ENCODE measurements around the gene CAPN9.
"Not testable (repeated sequence)": the region's sequence is repeated elsewhere in the genome, so short reads cannot be mapped to it uniquely, and the experiment has no call there.

The CAPN9 gene

DNA sequence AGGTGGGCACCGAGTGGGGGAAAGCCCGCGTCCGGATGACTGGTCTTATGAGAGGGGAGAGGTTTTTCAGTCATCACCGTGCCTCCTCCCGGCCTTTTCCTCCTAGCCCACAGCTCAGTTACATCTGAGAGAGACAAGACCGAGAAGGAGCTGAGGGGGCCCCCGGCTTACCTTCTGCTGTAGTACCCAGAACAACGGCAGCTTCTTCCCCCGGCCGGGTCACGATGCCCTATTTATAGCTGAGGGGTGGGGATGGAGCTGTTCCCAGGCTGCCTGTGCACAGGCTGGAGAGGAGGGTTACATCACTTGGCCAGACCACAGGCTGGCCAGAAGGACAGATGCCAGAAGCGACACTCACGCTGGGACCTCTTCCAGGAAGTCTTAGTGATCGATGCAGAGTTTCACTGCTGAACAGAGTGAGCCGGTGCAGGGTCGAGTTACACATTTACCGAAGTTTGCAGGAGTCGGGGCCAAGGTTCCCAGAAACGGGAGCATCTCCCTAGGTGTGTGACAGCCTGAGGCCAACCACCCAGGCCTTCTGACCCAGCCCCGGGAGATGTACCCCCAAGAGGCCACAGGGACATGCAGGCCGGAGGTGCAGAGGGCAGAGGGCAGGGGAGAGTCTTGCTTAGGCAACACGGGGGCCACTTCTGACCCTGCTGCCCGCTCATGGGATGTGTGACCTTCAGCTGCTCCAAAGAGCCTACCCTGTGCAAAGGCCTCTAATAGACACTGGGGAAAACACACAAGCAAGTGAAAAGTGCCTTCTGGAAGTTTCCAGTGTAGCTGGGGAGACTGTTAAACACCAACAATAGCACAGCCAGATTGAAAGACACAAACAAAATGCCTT lies 33.0 kb upstream of the CAPN9 start, which contains the start of gene AGT:
TSS of gene AGT (minus strand) at position 208 of the 850 bp plus-strand sequence. CDS start 3,299 bp downstream, outside the sequence.
- no peaks in the 10 kb centered on the region for H3F3A ChIP-seq (ENCODE audit: insufficient read depth, low read length)
- no peak within 1 kb of the TSS for H2AFZ ChIP-seq (ENCODE audit: low read length)
- H4K20me1 ChIP-seq (ENCODE audit: insufficient read depth, low read length): no peaks in the 10 kb centered on the region
- no peak within 1 kb of the TSS for H3K4me2 ChIP-seq (ENCODE audit: low read length)
- H3K9me3 ChIP-seq (ENCODE audit: low read length): no peaks in the 10 kb centered on the region
- no peak within 1 kb of the TSS for H3K9ac ChIP-seq (ENCODE audit: low read length)
- H3K36me3 ChIP-seq (ENCODE audit: insufficient read depth, low read length): no peaks in the 10 kb centered on the region
- no peaks in the 10 kb centered on the region for H3K9me2 ChIP-seq (ENCODE audit: low read depth, low read length)
- no peak within 1 kb of the TSS for H3K4me3 ChIP-seq (ENCODE audit: low read depth, low read length, poor library complexity, severe bottlenecking)
- H3K27ac ChIP-seq (ENCODE audit: low read depth, low read length, poor library complexity, severe bottlenecking): no peak within 1 kb of the TSS
- no peaks in the 10 kb centered on the region for H3K79me2 ChIP-seq (ENCODE audit: insufficient read depth, low read length)
- no peaks in the 10 kb centered on the region for H3K4me1 ChIP-seq (ENCODE audit: insufficient read depth, low read length, severe bottlenecking)
- no peak for TF ChIP-seq EZH2 (IDR thresholded peaks at IDR 0.05; ENCODE audit: borderline replicate concordance, low read length)
- TF ChIP-seq, protein P1, sequence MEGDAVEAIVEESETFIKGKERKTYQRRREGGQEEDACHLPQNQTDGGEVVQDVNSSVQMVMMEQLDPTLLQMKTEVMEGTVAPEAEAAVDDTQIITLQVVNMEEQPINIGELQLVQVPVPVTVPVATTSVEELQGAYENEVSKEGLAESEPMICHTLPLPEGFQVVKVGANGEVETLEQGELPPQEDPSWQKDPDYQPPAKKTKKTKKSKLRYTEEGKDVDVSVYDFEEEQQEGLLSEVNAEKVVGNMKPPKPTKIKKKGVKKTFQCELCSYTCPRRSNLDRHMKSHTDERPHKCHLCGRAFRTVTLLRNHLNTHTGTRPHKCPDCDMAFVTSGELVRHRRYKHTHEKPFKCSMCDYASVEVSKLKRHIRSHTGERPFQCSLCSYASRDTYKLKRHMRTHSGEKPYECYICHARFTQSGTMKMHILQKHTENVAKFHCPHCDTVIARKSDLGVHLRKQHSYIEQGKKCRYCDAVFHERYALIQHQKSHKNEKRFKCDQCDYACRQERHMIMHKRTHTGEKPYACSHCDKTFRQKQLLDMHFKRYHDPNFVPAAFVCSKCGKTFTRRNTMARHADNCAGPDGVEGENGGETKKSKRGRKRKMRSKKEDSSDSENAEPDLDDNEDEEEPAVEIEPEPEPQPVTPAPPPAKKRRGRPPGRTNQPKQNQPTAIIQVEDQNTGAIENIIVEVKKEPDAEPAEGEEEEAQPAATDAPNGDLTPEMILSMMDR (IDR thresholded peaks at IDR 0.05; ENCODE audit: low read length): no peak
- no peaks in the 10 kb centered on the region; the same call in 1 of the 2 replicates for H3K27me3 ChIP-seq (ENCODE audit: insufficient read depth, low read length)

DNA sequence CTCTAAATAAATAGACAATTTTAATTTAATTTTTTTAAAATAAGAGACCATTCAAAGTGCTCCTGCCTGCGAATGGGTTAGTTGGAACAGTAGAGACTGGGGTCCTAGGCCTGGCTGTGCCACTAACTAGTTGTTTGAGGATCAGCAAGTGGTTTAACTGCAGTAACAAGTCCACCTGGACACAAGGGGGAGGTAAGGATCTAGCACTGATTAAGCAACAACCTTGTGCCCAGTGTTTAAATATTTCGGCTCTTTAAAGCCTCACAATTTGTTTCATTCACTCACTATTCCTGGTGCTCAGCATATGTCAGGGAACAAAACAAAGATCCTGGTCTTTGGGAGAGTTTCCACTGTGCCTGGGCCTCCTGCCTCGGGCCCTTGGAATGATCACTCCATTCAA lies 31.7 kb upstream of the CAPN9 start:
- Histone ChIP-seq H3K36me3 (ENCODE audit: insufficient read depth, low read length) (no peaks in the 10 kb centered on the region), H3K9ac (ENCODE audit: low read length) (no peak overlapping the region), H3K79me2 (ENCODE audit: insufficient read depth, low read length) (no peaks in the 10 kb centered on the region), H3K9me3 (ENCODE audit: low read length) (no peaks in the 10 kb centered on the region), H3K9me2 (ENCODE audit: low read depth, low read length) (no peaks in the 10 kb centered on the region), H3K4me1 (ENCODE audit: insufficient read depth, low read length, severe bottlenecking) (no peaks in the 10 kb centered on the region), H3K27ac (ENCODE audit: low read depth, low read length, poor library complexity, severe bottlenecking) (no peak overlapping the region), H2AFZ (ENCODE audit: low read length) (no peak overlapping the region), H3F3A (ENCODE audit: insufficient read depth, low read length) (no peaks in the 10 kb centered on the region), H3K4me3 (ENCODE audit: low read depth, low read length, poor library complexity, severe bottlenecking) (no peak overlapping the region), H3K4me2 (ENCODE audit: low read length) (no peak overlapping the region), H3K27me3 (ENCODE audit: insufficient read depth, low read length) (no peaks in the 10 kb centered on the region; the same call in 1 of the 2 replicates), H4K20me1 (ENCODE audit: insufficient read depth, low read length) (no peaks in the 10 kb centered on the region)
- no peak for TF ChIP-seq EZH2 (IDR thresholded peaks at IDR 0.05; ENCODE audit: borderline replicate concordance, low read length)
- TF ChIP-seq, protein P1 (IDR thresholded peaks at IDR 0.05; ENCODE audit: low read length): no peak

DNA sequence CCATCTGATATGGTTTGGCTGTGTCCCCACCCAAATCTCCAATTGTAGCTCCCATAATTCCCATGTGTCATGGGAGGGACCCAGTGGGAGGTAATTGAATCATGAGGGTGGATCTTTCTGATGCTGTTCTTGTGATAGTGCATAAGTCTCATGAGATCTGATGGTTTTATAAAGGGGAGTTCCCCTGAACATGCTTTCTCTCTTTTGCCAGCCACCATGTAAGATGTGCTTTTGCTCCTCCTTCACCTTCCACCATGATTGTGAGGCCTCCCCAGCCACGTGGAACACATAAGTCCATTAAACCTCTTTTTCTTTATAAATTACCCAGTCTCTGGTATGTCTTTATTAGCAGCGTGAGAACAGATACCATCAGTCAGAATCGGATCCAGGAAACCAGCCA lies 30.7 kb upstream of the CAPN9 start:
- H2AFZ ChIP-seq (ENCODE audit: low read length); H3K9me2 ChIP-seq (ENCODE audit: low read depth, low read length); H3K4me1 ChIP-seq (ENCODE audit: insufficient read depth, low read length, severe bottlenecking); H3K27ac ChIP-seq (ENCODE audit: low read depth, low read length, poor library complexity, severe bottlenecking); H3K4me2 ChIP-seq (ENCODE audit: low read length); H4K20me1 ChIP-seq (ENCODE audit: insufficient read depth, low read length); H3F3A ChIP-seq (ENCODE audit: insufficient read depth, low read length); H3K79me2 ChIP-seq (ENCODE audit: insufficient read depth, low read length); H3K4me3 ChIP-seq (ENCODE audit: low read depth, low read length, poor library complexity, severe bottlenecking); H3K9me3 ChIP-seq (ENCODE audit: low read length); H3K9ac ChIP-seq (ENCODE audit: low read length); H3K27me3 ChIP-seq (ENCODE audit: insufficient read depth, low read length); H3K36me3 ChIP-seq (ENCODE audit: insufficient read depth, low read length): not testable (repeated sequence)

DNA sequence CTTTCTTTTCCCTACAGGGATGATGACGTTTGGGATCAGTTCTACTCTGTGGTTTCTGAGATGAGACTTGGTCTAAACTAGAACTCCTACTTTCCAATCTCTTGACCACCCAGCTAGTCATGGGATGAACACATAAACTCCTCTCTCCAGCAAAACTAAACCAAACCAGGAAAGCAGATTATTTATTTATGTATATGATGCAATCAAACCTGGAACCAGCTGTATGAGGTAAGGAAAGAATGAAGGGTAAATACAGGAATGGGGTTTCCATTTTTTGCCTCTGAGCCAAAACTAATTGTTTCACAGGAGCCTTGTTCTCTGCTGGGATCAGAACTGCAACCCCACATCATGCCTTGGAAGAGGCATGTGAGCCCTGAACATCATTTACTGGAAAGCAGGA lies 29.9 kb upstream of the CAPN9 start:
- TF ChIP-seq, protein P1 (IDR thresholded peaks at IDR 0.05; ENCODE audit: low read length): no peak
- TF ChIP-seq EZH2 (IDR thresholded peaks at IDR 0.05; ENCODE audit: borderline replicate concordance, low read length): no peak
- H4K20me1 ChIP-seq (ENCODE audit: insufficient read depth, low read length): no peaks in the 10 kb centered on the region
- H3K9me3 ChIP-seq (ENCODE audit: low read length): no peaks in the 10 kb centered on the region
- H3K4me3 ChIP-seq (ENCODE audit: low read depth, low read length, poor library complexity, severe bottlenecking): no peak overlapping the region
- H3K79me2 ChIP-seq (ENCODE audit: insufficient read depth, low read length): no peaks in the 10 kb centered on the region
- no peaks in the 10 kb centered on the region for H3F3A ChIP-seq (ENCODE audit: insufficient read depth, low read length)
- H3K4me2 ChIP-seq (ENCODE audit: low read length): no peak overlapping the region
- H3K9me2 ChIP-seq (ENCODE audit: low read depth, low read length): no peaks in the 10 kb centered on the region
- no peak overlapping the region for H3K9ac ChIP-seq (ENCODE audit: low read length)
- no peak overlapping the region for H3K27ac ChIP-seq (ENCODE audit: low read depth, low read length, poor library complexity, severe bottlenecking)
- no peak overlapping the region for H2AFZ ChIP-seq (ENCODE audit: low read length)
- no peaks in the 10 kb centered on the region for H3K36me3 ChIP-seq (ENCODE audit: insufficient read depth, low read length)
- no peaks in the 10 kb centered on the region for H3K4me1 ChIP-seq (ENCODE audit: insufficient read depth, low read length, severe bottlenecking)
- no peaks in the 10 kb centered on the region; the same call in 1 of the 2 replicates for H3K27me3 ChIP-seq (ENCODE audit: insufficient read depth, low read length)

DNA sequence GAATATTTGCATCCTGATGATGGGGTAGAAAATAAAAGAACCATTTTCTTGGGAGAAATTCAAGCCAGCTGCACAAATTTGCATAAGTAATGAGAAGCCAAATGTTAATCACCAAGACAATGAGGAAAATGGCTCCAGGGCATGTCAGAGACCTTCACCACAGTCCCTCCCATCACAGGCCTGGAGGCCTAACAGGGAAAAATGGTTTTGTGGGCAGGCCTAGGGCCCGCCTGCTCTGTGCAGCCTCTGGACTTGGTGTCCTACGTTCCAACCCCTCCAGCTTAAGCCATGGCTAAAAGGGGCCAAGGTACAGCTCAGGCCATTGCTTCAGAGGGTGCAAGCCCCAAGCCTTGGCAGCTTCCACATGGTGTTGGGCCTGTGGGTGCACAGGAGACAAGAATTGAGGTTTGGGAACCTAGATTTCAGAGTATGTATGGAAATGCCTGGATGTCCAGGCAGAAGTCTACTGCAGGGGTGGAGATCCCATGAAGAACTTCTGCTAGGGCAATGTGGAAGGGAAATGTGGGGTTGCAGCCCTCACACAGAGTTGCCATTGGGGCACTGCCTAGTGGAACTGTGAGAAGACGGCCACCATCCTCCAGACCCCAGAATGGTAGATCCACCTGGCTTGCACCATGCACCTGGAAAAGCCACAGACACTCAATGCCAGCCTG lies 25.2 kb upstream of the CAPN9 start:
- H3K36me3 ChIP-seq (ENCODE audit: insufficient read depth, low read length); H4K20me1 ChIP-seq (ENCODE audit: insufficient read depth, low read length): not testable (repeated sequence)

More for the DNA sequence above, 25.2 kb upstream of the CAPN9 start:
- not testable (repeated sequence) for H3F3A ChIP-seq (ENCODE audit: insufficient read depth, low read length); H3K9me2 ChIP-seq (ENCODE audit: low read depth, low read length); H3K4me1 ChIP-seq (ENCODE audit: insufficient read depth, low read length, severe bottlenecking); H3K27me3 ChIP-seq (ENCODE audit: insufficient read depth, low read length); H3K4me3 ChIP-seq (ENCODE audit: low read depth, low read length, poor library complexity, severe bottlenecking); H3K79me2 ChIP-seq (ENCODE audit: insufficient read depth, low read length); H3K9ac ChIP-seq (ENCODE audit: low read length); H2AFZ ChIP-seq (ENCODE audit: low read length); H3K4me2 ChIP-seq (ENCODE audit: low read length); H3K27ac ChIP-seq (ENCODE audit: low read depth, low read length, poor library complexity, severe bottlenecking); H3K9me3 ChIP-seq (ENCODE audit: low read length)

Measured in OCI-LY1 (cell line).